ENCODE data around the gene CNRIP1.

The CNRIP1 gene

GRCh38 chr2:68250196-68250595 lies 69.6 kb downstream of the CNRIP1 start:
- no peak for DNase-seq

GRCh38 chr2:68248806-68249205 lies 70.9 kb downstream of the CNRIP1 start:
- DNase-seq: no peak

GRCh38 chr2:68248361-68248760 lies 71.4 kb downstream of the CNRIP1 start:
- DNase-seq: no peak

- no peak for DNase-seq
These were observed 73.4 kb downstream of the CNRIP1 start for GRCh38 chr2:68246396-68246795.

- DNase-seq: no peak
These were observed 74.1 kb downstream of the CNRIP1 start for GRCh38 chr2:68245672-68246071.

- no peak for DNase-seq
These were observed 74.7 kb downstream of the CNRIP1 start for GRCh38 chr2:68245066-68245465.

- no peak for DNase-seq
These were observed 75.3 kb downstream of the CNRIP1 start for GRCh38 chr2:68244456-68244855.
